CD14-positive monocyte (primary cell): ENCODE measurements around the gene MORN1. TPM values are rescaled to one million over a fixed set of nuclear protein-coding genes. Genes with fewer than 3 reads are reported as not detected.

Experiments
- DNase-seq, 3 donors: peaks; one replicate each; pipeline ENCODE4 v3.0.0-alpha.2; 2011 to 2022
- H2AFZ ChIP-seq: 2 replicates; pipeline ENCODE4 v1.6.0; 2012; ENCODE audit warnings: mild to moderate bottlenecking, low read depth, low read length, inconsistent platforms; ENCODE audit not compliant: insufficient read depth, poor library complexity, severe bottlenecking
- H3K27ac ChIP-seq, 2 donors: 1 replicate in 1 of 2; 2 replicates in 1 of 2; pipeline ENCODE4 v1.5.1; 2012 to 2013; ENCODE audit warnings: low read length in 2 of 2, control low read depth in 1 of 2, inconsistent platforms in 1 of 2, low read depth in 1 of 2, mild to moderate bottlenecking in 1 of 2
- H3K27me3 ChIP-seq, 2 donors: one replicate each; pipeline versions ENCODE4 v1.6.0 to v1.6.1; 2011 to 2013; ENCODE audit warnings: low read length in 2 of 2; ENCODE audit not compliant: control insufficient read depth in 2 of 2, insufficient read depth in 2 of 2
- H3K36me3 ChIP-seq, 2 donors: replicated peaks in 1 of 2; 1 replicate in 1 of 2; 2 replicates in 1 of 2; pipeline versions ENCODE4 v1.5.1 to v1.6.1; 2012 to 2013; ENCODE audit warnings: low read length in 2 of 2, control low read depth in 1 of 2, inconsistent platforms in 1 of 2, mild to moderate bottlenecking in 1 of 2; ENCODE audit not compliant: insufficient read depth in 2 of 2, control insufficient read depth in 1 of 2
- H3K4me1 ChIP-seq, 2 donors: 1 replicate in 1 of 2; 2 replicates in 1 of 2; pipeline versions ENCODE4 v1.5.1 to v1.6.1; 2012 to 2013; ENCODE audit warnings: low read length in 2 of 2, control low read depth in 1 of 2, inconsistent platforms in 1 of 2, mild to moderate bottlenecking in 1 of 2, moderate library complexity in 1 of 2; ENCODE audit not compliant: insufficient read depth in 2 of 2, control insufficient read depth in 1 of 2
- H3K4me2 ChIP-seq: replicated peaks from 2 replicates; pipeline ENCODE3; 2012; ENCODE audit warnings: low read length, moderate library complexity, mild to moderate bottlenecking; ENCODE audit not compliant: poor library complexity, severe bottlenecking; ENCODE audit errors: extremely low read depth
- H3K4me3 ChIP-seq, 3 experiments: fragments of 200-600 bp in 1 of 3; sonication (generic) in 1 of 3; replicated peaks in 1 of 3; 1 replicate in 2 of 3; 2 replicates in 1 of 3; pipeline ENCODE4 v1.5.1; 2011 to 2013; ENCODE audit warnings: low read length in 3 of 3, mild to moderate bottlenecking in 3 of 3, control low read depth in 2 of 3, low read depth in 2 of 3, inconsistent platforms in 1 of 3, moderate library complexity in 1 of 3
- H3K79me2 ChIP-seq: 2 replicates; pipeline ENCODE4 v1.6.0; 2012; ENCODE audit warnings: mild to moderate bottlenecking, control low read depth, inconsistent platforms, low read length, moderate library complexity; ENCODE audit not compliant: insufficient read depth
- H3K9ac ChIP-seq: 2 replicates; pipeline ENCODE4 v1.6.0; 2017; ENCODE audit warnings: low read length, mild to moderate bottlenecking; ENCODE audit not compliant: insufficient read depth, poor library complexity, severe bottlenecking
- H3K9me3 ChIP-seq, 2 donors: replicated peaks in 1 of 2; 1 replicate in 1 of 2; 2 replicates in 1 of 2; pipeline versions ENCODE4 v1.5.1 to v1.6.1; 2012 to 2013; ENCODE audit warnings: low read length in 2 of 2, control low read depth in 1 of 2; ENCODE audit not compliant: control insufficient read depth in 1 of 2, insufficient read depth in 1 of 2
- H4K20me1 ChIP-seq: 2 replicates; pipeline ENCODE4 v1.6.0; 2012; ENCODE audit warnings: mild to moderate bottlenecking, low read length, control low read depth, moderate library complexity; ENCODE audit not compliant: insufficient read depth
- H3K27ac Mint-ChIP-seq, 7 donors: one replicate each; pipeline ENCODE4 v1.8.0; 2020; ENCODE audit warnings: mild to moderate bottlenecking in 7 of 7, mixed read lengths in 7 of 7, moderate library complexity in 6 of 7, inconsistent platforms in 2 of 7
- H3K27me3 Mint-ChIP-seq, 3 donors: one replicate each; pipeline ENCODE4 v1.8.0; 2021 to 2022; ENCODE audit warnings: low read depth in 3 of 3, mild to moderate bottlenecking in 3 of 3, mixed read lengths in 3 of 3, moderate library complexity in 3 of 3, inconsistent platforms in 1 of 3
- H3K36me3 Mint-ChIP-seq, 2 donors: one replicate each; pipeline ENCODE4 v1.8.0; 2020; ENCODE audit warnings: mixed read lengths in 2 of 2, inconsistent platforms in 1 of 2, mild to moderate bottlenecking in 1 of 2
- H3K4me1 Mint-ChIP-seq: one replicate; pipeline ENCODE4 v1.8.0; 2020; ENCODE audit warnings: mild to moderate bottlenecking, mixed read lengths
- H3K4me3 Mint-ChIP-seq, 2 donors: one replicate each; pipeline ENCODE4 v1.8.0; 2020; ENCODE audit warnings: mild to moderate bottlenecking in 2 of 2, mixed read lengths in 2 of 2, moderate library complexity in 1 of 2
- H3K9me3 Mint-ChIP-seq, 7 donors: one replicate each; pipeline ENCODE4 v1.8.0; 2020 to 2022; ENCODE audit warnings: mixed read lengths in 7 of 7, mild to moderate bottlenecking in 6 of 7, moderate library complexity in 6 of 7, inconsistent platforms in 2 of 7
- CTCF ChIP-seq: fragments of 200-600 bp; IDR thresholded peaks from one replicate; pipeline ENCODE4 v1.8.0; 2022; ENCODE audit warnings: antibody characterized with exemption, mild to moderate bottlenecking
- WGBS: methylation state at CpG from one replicate; pipeline ENCODE4 v1.1.5; 2013; ENCODE audit warnings: missing lambda C conversion rate; ENCODE audit not compliant: insufficient coverage; 5-methylcytosine and 5-hydroxymethylcytosine counted together
- intact Hi-C, 2 donors: fragments of 100-400 bp; cut with micrococcal nuclease; formaldehyde crosslinking; loops; one replicate each; pipeline versions ENCODE4 v1.15.0 to v1.15.1; 2023
- polyA plus RNA-seq, 3 donors: library from polyadenylated mRNA; depleted of rRNA in 1 of 3; unstranded in 2 of 3; stranded (reverse) in 1 of 3; fragments of 300-500 nt in 2 of 3; fragments of >200 nt in 1 of 3; fragmentation: Illumina TruSeq in 2 of 3; gene quantifications; 1 replicate in 2 of 3; 2 replicates in 1 of 3; pipeline ENCODE4 v1.2.3, GENCODE V29; 2012 to 2021

MORN1 gene
- polyA plus RNA-seq, 3 donors: 1.5 to 3.0 (median 1.7) TPM

- Histone ChIP-seq H2AFZ (no peak overlapping the region), H3K9ac (no peak overlapping the region), H3K27me3 (peaks cover 0 to 57% of the 10 kb centered on the region in 2 donors), H3K4me2 (no peak overlapping the region), H3K9me3 (no peaks in the 10 kb centered on the region), H3K4me1 (peaks cover 42 to 67% of the 10 kb centered on the region in 2 donors), H4K20me1 (peaks cover 98% of the 10 kb centered on the region), H3K4me3 (no peak overlapping the region), H3K36me3 (no peaks in the 10 kb centered on the region), H3K79me2 (peaks cover 92% of the 10 kb centered on the region), H3K27ac (no peak overlapping the region)
- H3K36me3 Mint-ChIP-seq: peaks cover 57 to 59% of the 10 kb centered on the region in 2 donors
- TF ChIP-seq CTCF: no peak
- intact Hi-C loops: no loop called here
- no peak for DNase-seq
- WGBS: 86% methylated on average over 9 of the region's 13 CpGs
- H3K27ac Mint-ChIP-seq: no peak overlapping the region
- peaks cover 46 to 71% (median 70%) of the 10 kb centered on the region in 3 donors for H3K27me3 Mint-ChIP-seq
- peak overlapping the region in 1 of 2 donors; percentile 83 for H3K4me3 Mint-ChIP-seq
- peaks cover 0 to 5% (median 2%) of the 10 kb centered on the region in 7 donors for H3K9me3 Mint-ChIP-seq
- H3K4me1 Mint-ChIP-seq: peaks cover 63% of the 10 kb centered on the region
Measured at GRCh38 chr1:2295526-2295925, 95.8 kb downstream of the MORN1 start.

GRCh38 chr1:2294725-2295078, 96.7 kb downstream of the MORN1 start:
- no peaks in the 10 kb centered on the region for H3K36me3 ChIP-seq
- peaks cover 98% of the 10 kb centered on the region for H4K20me1 ChIP-seq
- peaks cover 0 to 61% of the 10 kb centered on the region in 2 donors for H3K27me3 ChIP-seq
- WGBS: 71% methylated on average over 5 of the region's 5 CpGs
- Mint-ChIP-seq H3K27me3 (peaks cover 54 to 79% (median 72%) of the 10 kb centered on the region in 3 donors), H3K36me3 (peaks cover 57 to 59% of the 10 kb centered on the region in 2 donors), H3K4me1 (peaks cover 65% of the 10 kb centered on the region), H3K4me3 (peak overlapping the region in 1 of 2 donors; percentile 83), H3K9me3 (peaks cover 0 to 5% (median 2%) of the 10 kb centered on the region in 7 donors), H3K27ac (no peak overlapping the region)
- H3K4me3 ChIP-seq: no peak overlapping the region
- no peak overlapping the region for H3K9ac ChIP-seq
- no peak overlapping the region for H2AFZ ChIP-seq
- H3K9me3 ChIP-seq: no peaks in the 10 kb centered on the region
- intact Hi-C loops: loop anchor here in 1 of 2 donors (5.0 kb wide), 1 partner anchor 37 kb away; no protein-coding TSS in a partner anchor
- no peak for DNase-seq
- peaks cover 94% of the 10 kb centered on the region for H3K79me2 ChIP-seq
- H3K27ac ChIP-seq: no peak overlapping the region
- H3K4me1 ChIP-seq: peaks cover 42 to 67% of the 10 kb centered on the region in 2 donors
- TF ChIP-seq CTCF: no peak
- H3K4me2 ChIP-seq: no peak overlapping the region
